Right cardiac atrium (tissue), 5 donors: ENCODE data around the gene DDX1. TPM values are rescaled to one million over a fixed set of nuclear protein-coding genes. Genes with fewer than 3 reads are reported as not detected.

Source experiments
- ATAC-seq, 2 donors: fragments of 200-7000 bp; cut with Tn5 transposase; one replicate each; pipeline versions ENCODE4 v1.8.0 to v1.9.1; 2020; ENCODE audit warnings: moderate library complexity in 2 of 2, mild to moderate bottlenecking in 1 of 2
- DNase-seq, 3 donors: peaks; one replicate each; pipeline ENCODE4 v3.0.0-alpha.2; 2020
- H3K27ac ChIP-seq: one replicate; pipeline ENCODE4 v1.5.1; 2013; ENCODE audit warnings: mild to moderate bottlenecking, low read length, control low read depth, moderate library complexity
- H3K27me3 ChIP-seq: one replicate; pipeline ENCODE4 v1.6.1; 2013; ENCODE audit not compliant: control insufficient read depth, insufficient read depth
- H3K4me1 ChIP-seq: one replicate; pipeline ENCODE4 v1.6.1; 2013; ENCODE audit warnings: low read length; ENCODE audit not compliant: control insufficient read depth, insufficient read depth
- H3K4me3 ChIP-seq: one replicate; pipeline ENCODE4 v1.5.1; 2013; ENCODE audit warnings: low read length, control low read depth
- H3K9me3 ChIP-seq: one replicate; pipeline ENCODE4 v1.6.1; 2013; ENCODE audit warnings: low read length; ENCODE audit not compliant: control insufficient read depth
- WGBS: extraction: QIAGEN DNeasy Blood & Tissue Kit; methylation state at CpG from one replicate; pipeline ENCODE4 v1.1.7; 2013; 5-methylcytosine and 5-hydroxymethylcytosine counted together
- intact Hi-C, 4 donors: fragments of 100-400 bp; cut with DNase I; formaldehyde crosslinking; loops; one replicate each; pipeline versions ENCODE4 v1.11.0 to v1.14.0; 2022 to 2023
- polyA plus RNA-seq: library from polyadenylated mRNA; stranded (reverse); fragments of 200-250 nt; gene quantifications from one replicate; pipeline ENCODE4 v1.2.3, GENCODE V29; 2013
- total RNA-seq, 4 donors: library from RNA; stranded (reverse); fragmentation: NEBNext Ultra II Directional; extraction: Animal tissue kit (Norgen Biotek cat#: 25700); gene quantifications; one replicate each; pipeline ENCODE4 v1.2.1, GENCODE V29; 2021
- donor health status: healthy with polysubstance abuse.
- donor health status: DM: no; HTN: yes; CAD: no.
- donor health status: DM: no; HTN: no; CAD: no.
- donor health status: DM: no; HTN: yes; CAD: no; lungs with severe emphysema.
- donor health status: DM: yes; HTN: yes; CAD: no.

DDX1 gene
- total and polyA plus RNA-seq, 5 donors: 109 to 136 (median 116) TPM

GRCh38 chr2:15554525-15555218 lies 37.0 kb upstream of the DDX1 start:
- intact Hi-C loops: no loop called here
- no peak for DNase-seq
- WGBS: 87% methylated on average over 5 of the region's 5 CpGs

GRCh38 chr2:15555760-15556193 lies 35.9 kb upstream of the DDX1 start:
- ATAC-seq: no peak
- Histone ChIP-seq H3K27me3 (no peaks in the 10 kb centered on the region), H3K4me3 (no peak overlapping the region), H3K4me1 (peaks cover 2% of the 10 kb centered on the region), H3K27ac (no peak overlapping the region), H3K9me3 (no peaks in the 10 kb centered on the region)
- intact Hi-C loops: no loop called here
- no peak for DNase-seq
- 83% methylated on average over 3 of the region's 3 CpGs for WGBS

More at GRCh38 chr2:15554525-15555218, 37.0 kb upstream of the DDX1 start:
- peaks cover 2% of the 10 kb centered on the region for H3K4me1 ChIP-seq
- no peak overlapping the region for H3K27ac ChIP-seq
- no peak for ATAC-seq
- H3K4me3 ChIP-seq: no peak overlapping the region
- no peaks in the 10 kb centered on the region for H3K9me3 ChIP-seq
- no peaks in the 10 kb centered on the region for H3K27me3 ChIP-seq

- Histone ChIP-seq H3K27ac (no peak overlapping the region), H3K27me3 (no peaks in the 10 kb centered on the region), H3K9me3 (no peaks in the 10 kb centered on the region), H3K4me1 (peaks cover 2% of the 10 kb centered on the region), H3K4me3 (no peak overlapping the region)
- WGBS: 94% methylated on average over 4 of the region's 4 CpGs
- no peak for DNase-seq
- no peak for ATAC-seq
- intact Hi-C loops: no loop called here
Measured at GRCh38 chr2:15556311-15556930, 35.2 kb upstream of the DDX1 start.

- H3K4me3 ChIP-seq: no peak overlapping the region
- no peak overlapping the region for H3K27ac ChIP-seq
- H3K4me1 ChIP-seq: peaks cover 2% of the 10 kb centered on the region
- H3K27me3 ChIP-seq: no peaks in the 10 kb centered on the region
- 56% methylated on average over 5 of the region's 5 CpGs for WGBS
- ATAC-seq (no peak), DNase-seq (no peak)
- intact Hi-C loops: no loop called here
- no peaks in the 10 kb centered on the region for H3K9me3 ChIP-seq
Measured at GRCh38 chr2:15557887-15558311, 33.8 kb upstream of the DDX1 start.

- H3K27ac ChIP-seq: no peak overlapping the region
- H3K27me3 ChIP-seq: no peaks in the 10 kb centered on the region
- intact Hi-C loops: no loop called here
- 71% methylated on average over 6 of the region's 6 CpGs for WGBS
- DNase-seq (no peak), ATAC-seq (no peak)
- H3K4me1 ChIP-seq: peaks cover 2% of the 10 kb centered on the region
- H3K9me3 ChIP-seq: no peaks in the 10 kb centered on the region
- peak overlapping the region; percentile 56 for H3K4me3 ChIP-seq
Measured at GRCh38 chr2:15559379-15560139, 32.1 kb upstream of the DDX1 start.

- 1% methylated on average over 32 of the region's 32 CpGs for WGBS
Measured at GRCh38 chr2:15560140-15560987, 31.3 kb upstream of the DDX1 start.

GRCh38 chr2:15560988-15561573 lies 30.6 kb upstream of the DDX1 start, which contains the start of gene NBAS:
TSS of gene NBAS (minus strand) at chr2:15561334. CDS start at chr2:15561304, 30 bp downstream.
- no peaks in the 10 kb centered on the region for H3K27me3 ChIP-seq
- under 1% methylated on average over 30 of the region's 30 CpGs for WGBS
- H3K9me3 ChIP-seq: no peaks in the 10 kb centered on the region
- ATAC-seq: peak; percentile 97 to 98
- H3K4me3 ChIP-seq: peak within 1 kb of the TSS; percentile 56
- peak within 1 kb of the TSS; percentile 20 for H3K27ac ChIP-seq
- intact Hi-C loops: no loop called here
- DNase-seq: peak; percentile 85 to 94 (median 90)
- peaks cover 2% of the 10 kb centered on the region for H3K4me1 ChIP-seq

More at GRCh38 chr2:15560140-15560987, 31.3 kb upstream of the DDX1 start:
- ATAC-seq (peak; percentile 43 to 49), DNase-seq (peak in 1 of 3 donors; percentile 36)
- Histone ChIP-seq H3K27me3 (no peaks in the 10 kb centered on the region), H3K4me3 (peak overlapping the region; percentile 56), H3K27ac (no peak overlapping the region), H3K4me1 (peaks cover 2% of the 10 kb centered on the region), H3K9me3 (no peaks in the 10 kb centered on the region)
- intact Hi-C loops: no loop called here

GRCh38 chr2:15561574-15562344 lies 29.9 kb upstream of the DDX1 start:
- Histone ChIP-seq H3K4me1 (peaks cover 2% of the 10 kb centered on the region), H3K4me3 (peak overlapping the region; percentile 56), H3K27me3 (no peaks in the 10 kb centered on the region), H3K27ac (peak overlapping the region; percentile 20), H3K9me3 (no peaks in the 10 kb centered on the region)
- 4% methylated on average over 13 of the region's 13 CpGs for WGBS
- DNase-seq (peak in 1 of 3 donors; percentile 50), ATAC-seq (peak; percentile 62 to 67)
- intact Hi-C loops: no loop called here

GRCh38 chr2:15562354-15563031 lies 29.2 kb upstream of the DDX1 start:
- intact Hi-C loops: no loop called here

More at GRCh38 chr2:15562354-15563031, 29.2 kb upstream of the DDX1 start:
- Histone ChIP-seq H3K27ac (no peak overlapping the region), H3K4me1 (peaks cover 2% of the 10 kb centered on the region), H3K27me3 (no peaks in the 10 kb centered on the region), H3K9me3 (no peaks in the 10 kb centered on the region), H3K4me3 (peak overlapping the region; percentile 56)
- DNase-seq (no peak), ATAC-seq (no peak)
- 74% methylated on average over 6 of the region's 6 CpGs for WGBS
